SH-SY5Y (cell line): ENCODE measurements around the gene TRPV5.

Experiments
- GATA2 ChIP-seq: IDR thresholded peaks from 2 replicates; pipeline ENCODE4 v1.6.1; 2011; ENCODE audit warnings: mild to moderate bottlenecking, low read depth, low read length
- GATA3 ChIP-seq: IDR thresholded peaks from 2 replicates; pipeline ENCODE4 v1.6.1; 2011; ENCODE audit warnings: low read depth, mild to moderate bottlenecking, low read length, moderate library complexity

- TF ChIP-seq GATA2 (no peak), GATA3 (no peak)
Observed at GRCh38 chr7:142875456-142875855, 58.1 kb downstream of the TRPV5 start.
